HepG2 (cell line): ENCODE data around the gene GPRIN1. TPM values are rescaled to one million over a fixed set of nuclear protein-coding genes. Genes with fewer than 3 reads are reported as not detected.

Experiments
- ATAC-seq: fragments of 200-7000 bp; cut with Tn5 transposase; 3 replicates; pipeline ENCODE4 v1.9.1; 2020; ENCODE audit warnings: mild to moderate bottlenecking, moderate library complexity
- BruUV-seq: library from RNA; stranded (reverse); fragments of 400-500 nt; replicated peaks from 2 replicates; lab custom pipeline; 2021; lab: Mats Ljungman, UMichigan
- CTCF ChIA-PET: fragments of 300-600 bp; formaldehyde crosslinking; extraction: SDS; loops from one replicate; lab custom pipeline; 2021; ENCODE audit warnings: low total read pairs, inconsistent platforms, low intra/inter-chr PET ratio; lab: Yijun Ruan, JAX
- POLR2A ChIA-PET: fragments of 350-600 bp; sonication (Branson Sonifier 250); formaldehyde crosslinking; loops from one replicate; lab custom pipeline; 2020; ENCODE audit warnings: antibody characterized with exemption, inconsistent platforms; lab: Yijun Ruan, JAX
- DNase-seq: peaks from one replicate; pipeline ENCODE4 v3.0.0-alpha.2; 2015; ENCODE audit warnings: low spot score
- FAIRE-seq: peaks from 3 replicates; lab custom pipeline; 2011; peaks lifted over from hg19 to GRCh38; lab: Jason Lieb, UNC
- H2AFZ ChIP-seq: one replicate; pipeline ENCODE4 v1.6.1; 2011; ENCODE audit warnings: low read length, inconsistent platforms
- H3K27ac ChIP-seq: fragments of 300-600 bp; 3 replicates; pipeline ENCODE4 v1.8.0; 2011; ENCODE audit warnings: mixed run types, mild to moderate bottlenecking, mixed read lengths, low read length, inconsistent platforms; ENCODE audit not compliant: insufficient read depth; ENCODE audit errors: extremely low read length
- H3K27me3 ChIP-seq, 2 experiments: fragments of 200-600 bp in 1 of 2; 2 replicates in 1 of 2; 3 replicates in 1 of 2; pipeline versions ENCODE4 v1.6.0 to v1.8.0; 2011; ENCODE audit warnings: low read length in 2 of 2, mild to moderate bottlenecking in 2 of 2, moderate library complexity in 2 of 2, inconsistent platforms in 1 of 2; ENCODE audit not compliant: insufficient read depth in 2 of 2, control insufficient read depth in 1 of 2
- H3K36me3 ChIP-seq, 2 experiments: fragments of 200-600 bp in 1 of 2; replicated peaks in 1 of 2; 2 replicates in 1 of 2; 3 replicates in 1 of 2; pipeline versions ENCODE4 v1.5.1 to v1.8.0; 2011; ENCODE audit warnings: low read length in 2 of 2, inconsistent platforms in 1 of 2; ENCODE audit not compliant: insufficient read depth in 2 of 2, control insufficient read depth in 1 of 2
- H3K4me1 ChIP-seq: 2 replicates; pipeline ENCODE4 v1.5.1; 2012; ENCODE audit warnings: low read length, inconsistent platforms; ENCODE audit not compliant: insufficient read depth
- H3K4me2 ChIP-seq: 2 replicates; pipeline ENCODE4 v1.6.0; 2011; ENCODE audit warnings: low read depth, low read length, inconsistent platforms
- H3K4me3 ChIP-seq, 3 experiments: fragments of 200-600 bp in 1 of 3; sonication (generic), shearing (Covaris generic) in 1 of 3; replicated peaks in 1 of 3; 2 replicates each; pipeline ENCODE4 v1.5.1; 2011 to 2016; ENCODE audit warnings: low read length in 3 of 3, inconsistent platforms in 2 of 3, low read depth in 2 of 3, mild to moderate bottlenecking in 2 of 3, control low read depth in 1 of 3, mixed read lengths in 1 of 3; ENCODE audit not compliant: insufficient read depth in 1 of 3
- H3K79me2 ChIP-seq: one replicate; pipeline ENCODE4 v1.6.1; 2011; ENCODE audit warnings: low read length, inconsistent platforms; ENCODE audit not compliant: insufficient read depth
- H3K9ac ChIP-seq: 2 replicates; pipeline ENCODE4 v1.6.0; 2011; ENCODE audit warnings: mild to moderate bottlenecking, low read depth, low read length, inconsistent platforms; ENCODE audit not compliant: insufficient read depth
- H3K9me3 ChIP-seq: 2 replicates; pipeline ENCODE4 v1.5.1; 2012; ENCODE audit warnings: mild to moderate bottlenecking, low read length
- H4K20me1 ChIP-seq: 2 replicates; pipeline ENCODE4 v1.6.0; 2011; ENCODE audit warnings: inconsistent platforms, mild to moderate bottlenecking, low read length, moderate library complexity; ENCODE audit not compliant: insufficient read depth
- CBX5 ChIP-seq: sonication (generic); formaldehyde crosslinking; IDR thresholded peaks from 2 replicates; pipeline ENCODE4 v1.4.0; 2020; ENCODE audit warnings: missing genetic modification reagents, borderline replicate concordance
- DR1 ChIP-seq: sonication (generic); formaldehyde crosslinking; IDR thresholded peaks from 2 replicates; pipeline ENCODE4 v1.8.0; 2021; ENCODE audit warnings: mild to moderate bottlenecking, missing genetic modification reagents, inconsistent platforms
- IKZF4 ChIP-seq: sonication (generic); formaldehyde crosslinking; IDR thresholded peaks from 2 replicates; pipeline ENCODE4 v1.5.1; 2020; ENCODE audit warnings: borderline replicate concordance, mild to moderate bottlenecking, low read depth, missing genetic modification reagents; ENCODE audit errors: not compliant biosample characterization
- MED8 ChIP-seq: sonication (generic); formaldehyde crosslinking; IDR thresholded peaks from 2 replicates; pipeline ENCODE4 v1.8.1; 2023; ENCODE audit warnings: mild to moderate bottlenecking, missing genetic modification reagents; ENCODE audit not compliant: insufficient replicate concordance
- NR1H2 ChIP-seq: sonication (generic); formaldehyde crosslinking; IDR thresholded peaks from 2 replicates; pipeline ENCODE4 v1.8.1; 2022; ENCODE audit warnings: low read depth, missing genetic modification reagents, borderline replicate concordance
- NR2F6 ChIP-seq, 2 experiments: IDR thresholded peaks; 2 replicates each; pipeline ENCODE4 v1.6.1; 2016; ENCODE audit warnings: antibody characterized with exemption in 1 of 2, mild to moderate bottlenecking in 1 of 2
- RCOR2 ChIP-seq: IDR thresholded peaks from 2 replicates; pipeline ENCODE4 v1.6.1; 2016; ENCODE audit warnings: missing biosample characterization, missing genetic modification reagents
- SMAD1 ChIP-seq: sonication (generic); formaldehyde crosslinking; IDR thresholded peaks from 2 replicates; pipeline ENCODE4 v1.4.0; 2020; ENCODE audit warnings: missing genetic modification reagents, low read depth, mild to moderate bottlenecking, borderline replicate concordance
- TCF12 ChIP-seq, 2 experiments: fragments of 450-650 bp in 1 of 2; sonication (generic) in 1 of 2; formaldehyde crosslinking in 1 of 2; IDR thresholded peaks; 2 replicates each; pipeline versions ENCODE4 v1.6.1 to v1.8.0; 2017 to 2022; ENCODE audit warnings: antibody characterized with exemption in 1 of 2, mild to moderate bottlenecking in 1 of 2, missing genetic modification reagents in 1 of 2, moderate library complexity in 1 of 2
- TRIM24 ChIP-seq: sonication (generic); formaldehyde crosslinking; IDR thresholded peaks from 2 replicates; pipeline ENCODE4 v1.8.0; 2022; ENCODE audit warnings: mild to moderate bottlenecking, missing genetic modification reagents
- ZFP36L1 ChIP-seq: sonication (generic); formaldehyde crosslinking; IDR thresholded peaks from 2 replicates; pipeline ENCODE4 v1.8.0; 2022; ENCODE audit warnings: mild to moderate bottlenecking, missing genetic modification reagents, moderate library complexity
- ZNF101 ChIP-seq: sonication (generic); formaldehyde crosslinking; IDR thresholded peaks from 2 replicates; pipeline ENCODE4 v1.4.0; 2020; ENCODE audit warnings: mild to moderate bottlenecking, low read depth, missing genetic modification reagents, borderline replicate concordance
- ZNF138 ChIP-seq: sonication (generic); formaldehyde crosslinking; IDR thresholded peaks from 2 replicates; pipeline ENCODE4 v1.5.0; 2020; ENCODE audit warnings: mild to moderate bottlenecking, low read depth, missing genetic modification reagents
- ZNF263 ChIP-seq: sonication (generic); formaldehyde crosslinking; IDR thresholded peaks from 2 replicates; pipeline ENCODE4 v1.4.0; 2020; ENCODE audit warnings: missing genetic modification reagents
- ZNF335 ChIP-seq: sonication (generic); formaldehyde crosslinking; IDR thresholded peaks from 2 replicates; pipeline ENCODE4 v1.4.0; 2020; ENCODE audit warnings: missing genetic modification reagents
- ZNF510 ChIP-seq: sonication (generic); formaldehyde crosslinking; IDR thresholded peaks from 2 replicates; pipeline ENCODE4 v1.4.0; 2020; ENCODE audit warnings: low read depth, mild to moderate bottlenecking, missing genetic modification reagents
- WGBS: methylation state at CpG from one replicate; pipeline ENCODE4 v1.1.6; 2017; ENCODE audit warnings: low lambda C conversion rate; 5-methylcytosine and 5-hydroxymethylcytosine counted together
- in situ Hi-C: cut with HindIII; loops from 2 replicates; pipeline ENCODE4 v1.10.0; 2017; ENCODE audit warnings: low pct_unique_long_range_greater_than_20kb; ENCODE audit not compliant: extremely low pct_ligation_motif_present
- intact Hi-C: fragments of 100-400 bp; cut with micrococcal nuclease; formaldehyde crosslinking; loops from one replicate; pipeline ENCODE4 v1.10.0; 2022; ENCODE audit not compliant: unreplicated experiment
- polyA plus RNA-seq, 8 experiments: library from polyadenylated mRNA; depleted of rRNA in 3 of 8; stranded (reverse) in 7 of 8; unstranded in 1 of 8; fragments of >200 nt; fragmentation: Illumina TruSeq in 4 of 8; extraction: Trizol in 4 of 8; gene quantifications; 2 replicates each; pipeline versions ENCODE4 v1.2.1 to v1.2.3, GENCODE V29; 2011 to 2016; ENCODE audit warnings: low read depth in 4 of 8, missing spikeins in 1 of 8, mixed read lengths in 1 of 8; ENCODE audit not compliant: insufficient read depth in 1 of 8
- total RNA-seq, 5 experiments: library from RNA; depleted of rRNA; stranded (reverse); fragments of >200 nt; fragmentation: Illumina TruSeq; extraction: Trizol; gene quantifications; 2 replicates each; pipeline ENCODE4 v1.2.3, GENCODE V29; 2016; ENCODE audit warnings: low read depth in 1 of 5
- TF ChIP-seq, protein P1 (sequence below): sonication (generic); formaldehyde crosslinking; IDR thresholded peaks from 2 replicates; pipeline ENCODE4 v1.4.0; 2020; ENCODE audit warnings: missing genetic modification reagents
- TF ChIP-seq, protein P2 (sequence below), 2 experiments: sonication (generic) in 1 of 2; formaldehyde crosslinking in 1 of 2; IDR thresholded peaks; 2 replicates each; pipeline versions ENCODE4 v1.4.0 to v1.6.1; 2016 to 2020; ENCODE audit warnings: borderline replicate concordance in 1 of 2, low read depth in 1 of 2, mild to moderate bottlenecking in 1 of 2, missing genetic modification reagents in 1 of 2

The GPRIN1 gene
- total and polyA plus RNA-seq, 2 of the 13 experiments (the other 11 are each of a cell fraction or from before 2014, with no cell fraction given), result 0.32 to 2.0 TPM

GRCh38 chr5:176629317-176629852 lies 19.4 kb upstream of the GPRIN1 start:
- H3K4me1 ChIP-seq, result peaks cover 26% of the 10 kb centered on the region
- POLR2A ChIA-PET, result no interaction called here
- 33% methylated on average over 34 of the region's 34 CpGs for WGBS
- in situ Hi-C loops, result no loop called here
- intact Hi-C loops, result no loop called here
- no peaks in the 10 kb centered on the region for H3K36me3 ChIP-seq
- H4K20me1 ChIP-seq, result no peaks in the 10 kb centered on the region
- H3K27ac ChIP-seq, result no peak overlapping the region
- ATAC-seq (no peak), FAIRE-seq (no peak), DNase-seq (no peak)
- H3K9ac ChIP-seq, result no peak overlapping the region
- H3K4me3 ChIP-seq, result no peak overlapping the region
- H2AFZ ChIP-seq, result no peak overlapping the region
- no TSS peak for BruUV-seq
- peaks cover 18 to 85% of the 10 kb centered on the region in 2 experiments for H3K27me3 ChIP-seq
- CTCF ChIA-PET, result no interaction called here
- H3K9me3 ChIP-seq, result no peaks in the 10 kb centered on the region
- H3K4me2 ChIP-seq, result no peak overlapping the region; the same call in 1 of the 2 replicates
- no peaks in the 10 kb centered on the region for H3K79me2 ChIP-seq
- no peak for TF ChIP-seq NR1H2 (CRISPR knock-in tag)
- no peak for TF ChIP-seq ZNF510 (CRISPR knock-in tag)
- TF ChIP-seq CBX5 (CRISPR knock-in tag), result no peak
- no peak for TF ChIP-seq ZNF263 (CRISPR knock-in tag)
- no peak for TF ChIP-seq ZNF101 (CRISPR knock-in tag)
- TF ChIP-seq, protein P1, sequence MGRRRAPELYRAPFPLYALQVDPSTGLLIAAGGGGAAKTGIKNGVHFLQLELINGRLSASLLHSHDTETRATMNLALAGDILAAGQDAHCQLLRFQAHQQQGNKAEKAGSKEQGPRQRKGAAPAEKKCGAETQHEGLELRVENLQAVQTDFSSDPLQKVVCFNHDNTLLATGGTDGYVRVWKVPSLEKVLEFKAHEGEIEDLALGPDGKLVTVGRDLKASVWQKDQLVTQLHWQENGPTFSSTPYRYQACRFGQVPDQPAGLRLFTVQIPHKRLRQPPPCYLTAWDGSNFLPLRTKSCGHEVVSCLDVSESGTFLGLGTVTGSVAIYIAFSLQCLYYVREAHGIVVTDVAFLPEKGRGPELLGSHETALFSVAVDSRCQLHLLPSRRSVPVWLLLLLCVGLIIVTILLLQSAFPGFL, result no peak
- no peak for TF ChIP-seq ZNF138 (CRISPR knock-in tag)
- no peak for TF ChIP-seq ZFP36L1
- no peak for TF ChIP-seq TCF12 (IDR thresholded peaks at IDR 0.05)
- no peak for TF ChIP-seq TCF12 (CRISPR knock-in tag; IDR thresholded peaks at IDR 0.05)
- TF ChIP-seq, protein P2, sequence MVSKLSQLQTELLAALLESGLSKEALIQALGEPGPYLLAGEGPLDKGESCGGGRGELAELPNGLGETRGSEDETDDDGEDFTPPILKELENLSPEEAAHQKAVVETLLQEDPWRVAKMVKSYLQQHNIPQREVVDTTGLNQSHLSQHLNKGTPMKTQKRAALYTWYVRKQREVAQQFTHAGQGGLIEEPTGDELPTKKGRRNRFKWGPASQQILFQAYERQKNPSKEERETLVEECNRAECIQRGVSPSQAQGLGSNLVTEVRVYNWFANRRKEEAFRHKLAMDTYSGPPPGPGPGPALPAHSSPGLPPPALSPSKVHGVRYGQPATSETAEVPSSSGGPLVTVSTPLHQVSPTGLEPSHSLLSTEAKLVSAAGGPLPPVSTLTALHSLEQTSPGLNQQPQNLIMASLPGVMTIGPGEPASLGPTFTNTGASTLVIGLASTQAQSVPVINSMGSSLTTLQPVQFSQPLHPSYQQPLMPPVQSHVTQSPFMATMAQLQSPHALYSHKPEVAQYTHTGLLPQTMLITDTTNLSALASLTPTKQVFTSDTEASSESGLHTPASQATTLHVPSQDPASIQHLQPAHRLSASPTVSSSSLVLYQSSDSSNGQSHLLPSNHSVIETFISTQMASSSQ (IDR thresholded peaks at IDR 0.05; ENCODE audit: low read depth), result no peak
- TF ChIP-seq, protein P2 (CRISPR knock-in tag; IDR thresholded peaks at IDR 0.05; ENCODE audit: borderline replicate concordance), result no peak
- TF ChIP-seq DR1 (CRISPR knock-in tag), result no peak
- TF ChIP-seq NR2F6 (IDR thresholded peaks at IDR 0.05), result no peak
- no peak for TF ChIP-seq NR2F6 (CRISPR knock-in tag; IDR thresholded peaks at IDR 0.05)
- no peak for TF ChIP-seq TRIM24 (CRISPR knock-in tag)
- TF ChIP-seq MED8 (CRISPR knock-in tag), result no peak
- TF ChIP-seq IKZF4 (CRISPR knock-in tag), result no peak
- TF ChIP-seq ZNF335 (CRISPR knock-in tag), result no peak
- TF ChIP-seq SMAD1 (CRISPR knock-in tag), result no peak
- TF ChIP-seq RCOR2 (CRISPR knock-in tag), result no peak
